ENCODE data around the gene NIF3L1. TPM values are rescaled to one million over a fixed set of nuclear protein-coding genes. Genes with fewer than 3 reads are reported as not detected.

Gene NIF3L1
- total and polyA plus RNA-seq, 9 of the 15 experiments (the other 6 are each of a cell fraction or from before 2014, with no cell fraction given), result 26.7 to 89.5 (median 45.6) TPM

GRCh38 chr2:200863782-200864175 is 25.4 kb upstream of the NIF3L1 start (continued):
- TF ChIP-seq RERE (CRISPR knock-in tag; IDR thresholded peaks at IDR 0.05; ENCODE audit: borderline replicate concordance) (no peak), CHD1 (IDR thresholded peaks at IDR 0.05; ENCODE audit: low read length) (peak; percentile 40), SIN3A (IDR thresholded peaks at IDR 0.05; ENCODE audit: borderline replicate concordance in 2 of 2, control insufficient read depth in 1 of 2, low read depth in 2 of 2, low read length in 2 of 2) (peak; percentile 9 to 18; a peak in 2 of 4 replicates), ZNF175 (CRISPR knock-in tag; IDR thresholded peaks at IDR 0.05; ENCODE audit: low read depth) (no peak), HNRNPL (IDR thresholded peaks at IDR 0.05; ENCODE audit: low read depth, low read length) (no peak), NFATC3 (IDR thresholded peaks at IDR 0.05) (no peak), NFIC (IDR thresholded peaks at IDR 0.05) (no peak), PRMT5 (CRISPR knock-in tag; IDR thresholded peaks at IDR 0.05) (no peak), ZC3H11A (IDR thresholded peaks at IDR 0.05; ENCODE audit: low read depth, low read length) (no peak), ZBTB5 (IDR thresholded peaks at IDR 0.05) (no peak), ZBTB11 (CRISPR knock-in tag; IDR thresholded peaks at IDR 0.05) (no peak), KDM4B (IDR thresholded peaks at IDR 0.05; ENCODE audit: borderline replicate concordance in 2 of 2, low read depth in 1 of 2) (0 out of 4 replicates have a peak, but pooled peaks of 1 of the 2 experiments have one; percentile 2), CREB5 (CRISPR knock-in tag; IDR thresholded peaks at IDR 0.05) (no peak), ELF1 (tag; IDR thresholded peaks at IDR 0.05) (no peak)

Measured in K562 (cell line).